CD14-positive monocyte (primary cell): ENCODE measurements around the gene CDC42EP4. TPM values are rescaled to one million over a fixed set of nuclear protein-coding genes. Genes with fewer than 3 reads are reported as not detected.

Experiments used
- DNase-seq, 3 donors: peaks; one replicate each; pipeline ENCODE4 v3.0.0-alpha.2; 2011 to 2022
- H2AFZ ChIP-seq: 2 replicates; pipeline ENCODE4 v1.6.0; 2012; ENCODE audit warnings: mild to moderate bottlenecking, low read depth, low read length, inconsistent platforms; ENCODE audit not compliant: insufficient read depth, poor library complexity, severe bottlenecking
- H3K27ac ChIP-seq, 2 donors: 1 replicate in 1 of 2; 2 replicates in 1 of 2; pipeline ENCODE4 v1.5.1; 2012 to 2013; ENCODE audit warnings: low read length in 2 of 2, control low read depth in 1 of 2, inconsistent platforms in 1 of 2, low read depth in 1 of 2, mild to moderate bottlenecking in 1 of 2
- H3K27me3 ChIP-seq, 2 donors: one replicate each; pipeline versions ENCODE4 v1.6.0 to v1.6.1; 2011 to 2013; ENCODE audit warnings: low read length in 2 of 2; ENCODE audit not compliant: control insufficient read depth in 2 of 2, insufficient read depth in 2 of 2
- H3K36me3 ChIP-seq, 2 donors: replicated peaks in 1 of 2; 1 replicate in 1 of 2; 2 replicates in 1 of 2; pipeline versions ENCODE4 v1.5.1 to v1.6.1; 2012 to 2013; ENCODE audit warnings: low read length in 2 of 2, control low read depth in 1 of 2, inconsistent platforms in 1 of 2, mild to moderate bottlenecking in 1 of 2; ENCODE audit not compliant: insufficient read depth in 2 of 2, control insufficient read depth in 1 of 2
- H3K4me1 ChIP-seq, 2 donors: 1 replicate in 1 of 2; 2 replicates in 1 of 2; pipeline versions ENCODE4 v1.5.1 to v1.6.1; 2012 to 2013; ENCODE audit warnings: low read length in 2 of 2, control low read depth in 1 of 2, inconsistent platforms in 1 of 2, mild to moderate bottlenecking in 1 of 2, moderate library complexity in 1 of 2; ENCODE audit not compliant: insufficient read depth in 2 of 2, control insufficient read depth in 1 of 2
- H3K4me2 ChIP-seq: replicated peaks from 2 replicates; pipeline ENCODE3; 2012; ENCODE audit warnings: low read length, moderate library complexity, mild to moderate bottlenecking; ENCODE audit not compliant: poor library complexity, severe bottlenecking; ENCODE audit errors: extremely low read depth
- H3K4me3 ChIP-seq, 3 experiments: fragments of 200-600 bp in 1 of 3; sonication (generic) in 1 of 3; replicated peaks in 1 of 3; 1 replicate in 2 of 3; 2 replicates in 1 of 3; pipeline ENCODE4 v1.5.1; 2011 to 2013; ENCODE audit warnings: low read length in 3 of 3, mild to moderate bottlenecking in 3 of 3, control low read depth in 2 of 3, low read depth in 2 of 3, inconsistent platforms in 1 of 3, moderate library complexity in 1 of 3
- H3K79me2 ChIP-seq: 2 replicates; pipeline ENCODE4 v1.6.0; 2012; ENCODE audit warnings: mild to moderate bottlenecking, control low read depth, inconsistent platforms, low read length, moderate library complexity; ENCODE audit not compliant: insufficient read depth
- H3K9ac ChIP-seq: 2 replicates; pipeline ENCODE4 v1.6.0; 2017; ENCODE audit warnings: low read length, mild to moderate bottlenecking; ENCODE audit not compliant: insufficient read depth, poor library complexity, severe bottlenecking
- H3K9me3 ChIP-seq, 2 donors: replicated peaks in 1 of 2; 1 replicate in 1 of 2; 2 replicates in 1 of 2; pipeline versions ENCODE4 v1.5.1 to v1.6.1; 2012 to 2013; ENCODE audit warnings: low read length in 2 of 2, control low read depth in 1 of 2; ENCODE audit not compliant: control insufficient read depth in 1 of 2, insufficient read depth in 1 of 2
- H4K20me1 ChIP-seq: 2 replicates; pipeline ENCODE4 v1.6.0; 2012; ENCODE audit warnings: mild to moderate bottlenecking, low read length, control low read depth, moderate library complexity; ENCODE audit not compliant: insufficient read depth
- H3K27ac Mint-ChIP-seq, 7 donors: one replicate each; pipeline ENCODE4 v1.8.0; 2020; ENCODE audit warnings: mild to moderate bottlenecking in 7 of 7, mixed read lengths in 7 of 7, moderate library complexity in 6 of 7, inconsistent platforms in 2 of 7
- H3K27me3 Mint-ChIP-seq, 3 donors: one replicate each; pipeline ENCODE4 v1.8.0; 2021 to 2022; ENCODE audit warnings: low read depth in 3 of 3, mild to moderate bottlenecking in 3 of 3, mixed read lengths in 3 of 3, moderate library complexity in 3 of 3, inconsistent platforms in 1 of 3
- H3K36me3 Mint-ChIP-seq, 2 donors: one replicate each; pipeline ENCODE4 v1.8.0; 2020; ENCODE audit warnings: mixed read lengths in 2 of 2, inconsistent platforms in 1 of 2, mild to moderate bottlenecking in 1 of 2
- H3K4me1 Mint-ChIP-seq: one replicate; pipeline ENCODE4 v1.8.0; 2020; ENCODE audit warnings: mild to moderate bottlenecking, mixed read lengths
- H3K4me3 Mint-ChIP-seq, 2 donors: one replicate each; pipeline ENCODE4 v1.8.0; 2020; ENCODE audit warnings: mild to moderate bottlenecking in 2 of 2, mixed read lengths in 2 of 2, moderate library complexity in 1 of 2
- H3K9me3 Mint-ChIP-seq, 7 donors: one replicate each; pipeline ENCODE4 v1.8.0; 2020 to 2022; ENCODE audit warnings: mixed read lengths in 7 of 7, mild to moderate bottlenecking in 6 of 7, moderate library complexity in 6 of 7, inconsistent platforms in 2 of 7
- CTCF ChIP-seq: fragments of 200-600 bp; IDR thresholded peaks from one replicate; pipeline ENCODE4 v1.8.0; 2022; ENCODE audit warnings: antibody characterized with exemption, mild to moderate bottlenecking
- WGBS: methylation state at CpG from one replicate; pipeline ENCODE4 v1.1.5; 2013; ENCODE audit warnings: missing lambda C conversion rate; ENCODE audit not compliant: insufficient coverage; 5-methylcytosine and 5-hydroxymethylcytosine counted together
- intact Hi-C, 2 donors: fragments of 100-400 bp; cut with micrococcal nuclease; formaldehyde crosslinking; loops; one replicate each; pipeline versions ENCODE4 v1.15.0 to v1.15.1; 2023
- polyA plus RNA-seq, 3 donors: library from polyadenylated mRNA; depleted of rRNA in 1 of 3; unstranded in 2 of 3; stranded (reverse) in 1 of 3; fragments of 300-500 nt in 2 of 3; fragments of >200 nt in 1 of 3; fragmentation: Illumina TruSeq in 2 of 3; gene quantifications; 1 replicate in 2 of 3; 2 replicates in 1 of 3; pipeline ENCODE4 v1.2.3, GENCODE V29; 2012 to 2021

CDC42EP4 gene
- polyA plus RNA-seq, 3 donors, result 6.4 to 12.7 (median 6.6) TPM

- H3K36me3 Mint-ChIP-seq, result no peaks in the 10 kb centered on the region
- no peaks in the 10 kb centered on the region for H3K4me1 Mint-ChIP-seq
- Histone ChIP-seq H3K4me2 (no peak overlapping the region), H3K79me2 (no peaks in the 10 kb centered on the region), H2AFZ (no peak overlapping the region), H3K27me3 (no peaks in the 10 kb centered on the region), H4K20me1 (no peaks in the 10 kb centered on the region), H3K4me1 (no peaks in the 10 kb centered on the region), H3K9ac (no peak overlapping the region), H3K9me3 (no peaks in the 10 kb centered on the region), H3K36me3 (no peaks in the 10 kb centered on the region), H3K4me3 (no peak overlapping the region), H3K27ac (no peak overlapping the region)
- H3K27ac Mint-ChIP-seq, result no peak overlapping the region
- H3K4me3 Mint-ChIP-seq, result no peak overlapping the region
- no peak for TF ChIP-seq CTCF
- 44% methylated on average over 3 of the region's 5 CpGs for WGBS
- peaks cover 0 to 3% (median 0%) of the 10 kb centered on the region in 7 donors for H3K9me3 Mint-ChIP-seq
- intact Hi-C loops, result no loop called here
- no peak for DNase-seq
- H3K27me3 Mint-ChIP-seq, result peaks cover 0 to 3% (median 2%) of the 10 kb centered on the region in 3 donors
Measured at GRCh38 chr17:73347351-73347750, 35.5 kb upstream of the CDC42EP4 start.

- DNase-seq, result no peak
- Histone ChIP-seq H3K27ac (no peak overlapping the region), H3K4me1 (no peaks in the 10 kb centered on the region), H3K4me3 (no peak overlapping the region), H3K36me3 (no peaks in the 10 kb centered on the region), H4K20me1 (no peaks in the 10 kb centered on the region), H2AFZ (no peak overlapping the region), H3K79me2 (no peaks in the 10 kb centered on the region), H3K9me3 (no peaks in the 10 kb centered on the region), H3K27me3 (no peaks in the 10 kb centered on the region), H3K4me2 (no peak overlapping the region), H3K9ac (no peak overlapping the region)
- intact Hi-C loops, result no loop called here
- 97% methylated on average over 7 of the region's 12 CpGs for WGBS
- no peak for TF ChIP-seq CTCF
- no peak overlapping the region for H3K4me3 Mint-ChIP-seq
- peaks cover 0 to 3% (median 0%) of the 10 kb centered on the region in 7 donors for H3K9me3 Mint-ChIP-seq
- no peak overlapping the region for H3K27ac Mint-ChIP-seq
- no peaks in the 10 kb centered on the region for H3K4me1 Mint-ChIP-seq
- H3K36me3 Mint-ChIP-seq, result no peaks in the 10 kb centered on the region
- peaks cover 2 to 3% (median 3%) of the 10 kb centered on the region in 3 donors for H3K27me3 Mint-ChIP-seq
Measured at GRCh38 chr17:73346501-73347162, 34.8 kb upstream of the CDC42EP4 start.
